Posterior cingulate gyrus (tissue), 11 donors: Measurements from ENCODE around the gene ZIC2.
"Not testable (repeated sequence)": the region's sequence is repeated elsewhere in the genome, so short reads cannot be mapped to it uniquely, and the experiment has no call there.

Source experiments
- DNase-seq, 10 donors: peaks; one replicate each; pipeline versions ENCODE4 v3.0.0 to v3.0.0-alpha.2; 2020 to 2021; ENCODE audit warnings: mixed read lengths in 3 of 10
- intact Hi-C: fragments of 100-400 bp; cut with DNase I; formaldehyde crosslinking; loops from one replicate; pipeline ENCODE4 v1.15.1; 2023

The ZIC2 gene

GRCh38 chr13:99995589-99996380, 14.2 kb downstream of the ZIC2 start:
- DNase-seq, result no peak
- intact Hi-C loops, result no loop called here

- intact Hi-C loops, result no loop called here
Observed at GRCh38 chr13:99996381-99996973, 14.9 kb downstream of the ZIC2 start.

GRCh38 chr13:99997702-99998214, 16.2 kb downstream of the ZIC2 start:
- intact Hi-C loops, result no loop called here
- no peak for DNase-seq

More at GRCh38 chr13:99996381-99996973, 14.9 kb downstream of the ZIC2 start:
- DNase-seq, result no peak

GRCh38 chr13:99998261-99998660, 16.7 kb downstream of the ZIC2 start:
- no peak for DNase-seq
- intact Hi-C loops, result no loop called here

- no peak for DNase-seq
- intact Hi-C loops, result no loop called here
Observed at GRCh38 chr13:100014621-100015020, 33.0 kb downstream of the ZIC2 start.

GRCh38 chr13:100019780-100020356, 38.3 kb downstream of the ZIC2 start:
- no peak for DNase-seq
- intact Hi-C loops, result no loop called here

- intact Hi-C loops, result no loop called here
- DNase-seq, result no peak
Observed at GRCh38 chr13:100022798-100023197, 41.2 kb downstream of the ZIC2 start.

GRCh38 chr13:100024023-100024422, 42.4 kb downstream of the ZIC2 start:
- intact Hi-C loops, result no loop called here
- no peak for DNase-seq

- intact Hi-C loops, result no loop called here
- no peak for DNase-seq
Observed at GRCh38 chr13:100029933-100030332, 48.3 kb downstream of the ZIC2 start.

- DNase-seq, intact Hi-C loops: not testable (repeated sequence)
Observed at GRCh38 chr13:100032642-100033041, 51.1 kb downstream of the ZIC2 start.

- intact Hi-C loops, result no loop called here
- no peak for DNase-seq
Observed at GRCh38 chr13:100035936-100036335, 54.4 kb downstream of the ZIC2 start.
